Spleen (tissue), 7 donors: ENCODE data around the gene COL28A1.

Source experiments
- CTCF ChIP-seq, 11 experiments: fragments of 200-600 bp in 7 of 11; fragments of 450-650 bp in 4 of 11; sonication (generic) in 4 of 11; IDR thresholded peaks in 8 of 11; conservative IDR thresholded peaks in 3 of 11; 1 replicate in 7 of 11; 2 replicates in 4 of 11; pipeline versions ENCODE4 v1.4.0 to v1.8.0; 2016 to 2021; ENCODE audit warnings: antibody characterized with exemption in 11 of 11, inconsistent platforms in 4 of 11, mild to moderate bottlenecking in 1 of 11
- POLR2AphosphoS5 ChIP-seq, 3 donors: sonication (generic); formaldehyde crosslinking; IDR thresholded peaks; one replicate each; pipeline ENCODE4 v1.5.1; 2017; ENCODE audit warnings: antibody characterized with exemption in 3 of 3
- donor health status: DM: no; HTN: no; CAD: no; lungs with moderate emphysema.
- donor health status: DM: no; HTN: no; CAD: no.
- donor health status: DM: no; HTN: no; CAD: no.

GRCh38 chr7:7565746-7566650 is 30.3 kb upstream of the COL28A1 start:
- TF ChIP-seq CTCF (IDR thresholded peaks at IDR 0.05 in 8 of 11, conservative IDR thresholded peaks at IDR 0.05 in 3 of 11) (no peak), POLR2AphosphoS5 (IDR thresholded peaks at IDR 0.05) (no peak)
